ENCODE results near the gene PPP1R12B.

Gene PPP1R12B, protein sequence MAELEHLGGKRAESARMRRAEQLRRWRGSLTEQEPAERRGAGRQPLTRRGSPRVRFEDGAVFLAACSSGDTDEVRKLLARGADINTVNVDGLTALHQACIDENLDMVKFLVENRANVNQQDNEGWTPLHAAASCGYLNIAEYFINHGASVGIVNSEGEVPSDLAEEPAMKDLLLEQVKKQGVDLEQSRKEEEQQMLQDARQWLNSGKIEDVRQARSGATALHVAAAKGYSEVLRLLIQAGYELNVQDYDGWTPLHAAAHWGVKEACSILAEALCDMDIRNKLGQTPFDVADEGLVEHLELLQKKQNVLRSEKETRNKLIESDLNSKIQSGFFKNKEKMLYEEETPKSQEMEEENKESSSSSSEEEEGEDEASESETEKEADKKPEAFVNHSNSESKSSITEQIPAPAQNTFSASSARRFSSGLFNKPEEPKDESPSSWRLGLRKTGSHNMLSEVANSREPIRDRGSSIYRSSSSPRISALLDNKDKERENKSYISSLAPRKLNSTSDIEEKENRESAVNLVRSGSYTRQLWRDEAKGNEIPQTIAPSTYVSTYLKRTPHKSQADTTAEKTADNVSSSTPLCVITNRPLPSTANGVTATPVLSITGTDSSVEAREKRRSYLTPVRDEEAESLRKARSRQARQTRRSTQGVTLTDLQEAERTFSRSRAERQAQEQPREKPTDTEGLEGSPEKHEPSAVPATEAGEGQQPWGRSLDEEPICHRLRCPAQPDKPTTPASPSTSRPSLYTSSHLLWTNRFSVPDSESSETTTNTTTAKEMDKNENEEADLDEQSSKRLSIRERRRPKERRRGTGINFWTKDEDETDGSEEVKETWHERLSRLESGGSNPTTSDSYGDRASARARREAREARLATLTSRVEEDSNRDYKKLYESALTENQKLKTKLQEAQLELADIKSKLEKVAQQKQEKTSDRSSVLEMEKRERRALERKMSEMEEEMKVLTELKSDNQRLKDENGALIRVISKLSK

DNA sequence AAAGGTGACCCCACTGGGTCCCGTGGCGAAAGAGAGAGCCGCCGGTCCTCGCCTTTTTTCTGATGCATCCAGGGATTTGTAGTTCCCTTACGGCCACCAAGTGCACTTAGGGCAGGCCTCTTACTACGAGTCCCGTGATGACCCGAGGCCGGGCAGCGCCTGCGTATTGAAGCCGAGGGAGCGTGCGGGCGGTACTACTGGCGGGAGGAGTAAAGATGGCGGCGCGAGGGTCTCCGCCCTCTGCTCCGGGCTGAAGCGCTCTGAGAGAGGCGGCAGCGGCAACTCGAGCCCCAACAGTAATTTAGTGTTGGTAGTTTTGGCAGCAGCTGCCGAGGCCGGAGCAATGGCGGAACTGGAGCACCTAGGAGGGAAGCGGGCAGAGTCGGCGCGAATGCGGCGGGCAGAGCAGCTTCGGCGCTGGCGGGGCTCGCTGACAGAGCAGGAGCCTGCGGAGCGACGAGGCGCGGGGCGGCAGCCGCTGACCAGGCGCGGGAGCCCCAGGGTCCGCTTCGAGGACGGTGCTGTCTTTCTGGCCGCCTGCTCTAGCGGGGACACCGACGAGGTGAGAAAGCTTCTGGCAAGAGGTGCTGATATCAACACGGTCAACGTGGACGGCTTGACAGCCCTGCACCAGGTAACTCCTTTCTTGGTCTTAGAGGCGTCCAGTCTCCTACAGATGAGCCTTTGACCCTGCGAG is at the start of gene PPP1R12B:
TSS of gene PPP1R12B (plus strand) at position 191 of the 697 bp plus-strand sequence. CDS start at position 344, 153 bp downstream.
- DNase-seq (ENCODE audit: low spot score) (peak; percentile 97), FAIRE-seq (peak; percentile 93)

DNA sequence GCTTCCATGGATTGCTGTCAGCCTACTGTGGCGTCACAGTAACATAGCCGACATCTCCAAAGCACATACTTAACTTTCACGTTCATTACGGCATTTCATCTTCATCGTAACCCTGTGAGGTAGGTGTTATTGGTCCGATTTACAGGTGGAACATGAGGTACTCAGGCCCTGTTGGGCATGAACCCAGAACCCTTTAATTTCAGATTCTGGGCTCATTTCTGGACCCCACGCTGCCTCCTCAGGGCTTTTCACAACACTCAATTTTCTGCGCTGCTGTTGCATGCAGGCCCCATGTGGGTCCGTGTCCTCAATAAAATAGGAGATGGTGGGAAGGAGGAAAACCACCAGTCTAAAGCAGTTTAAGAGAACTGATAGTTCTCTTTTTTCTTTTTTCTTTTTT is 46.3 kb upstream of the PPP1R12B start:
- DNase-seq (ENCODE audit: low spot score) (no peak), FAIRE-seq (no peak)

DNA sequence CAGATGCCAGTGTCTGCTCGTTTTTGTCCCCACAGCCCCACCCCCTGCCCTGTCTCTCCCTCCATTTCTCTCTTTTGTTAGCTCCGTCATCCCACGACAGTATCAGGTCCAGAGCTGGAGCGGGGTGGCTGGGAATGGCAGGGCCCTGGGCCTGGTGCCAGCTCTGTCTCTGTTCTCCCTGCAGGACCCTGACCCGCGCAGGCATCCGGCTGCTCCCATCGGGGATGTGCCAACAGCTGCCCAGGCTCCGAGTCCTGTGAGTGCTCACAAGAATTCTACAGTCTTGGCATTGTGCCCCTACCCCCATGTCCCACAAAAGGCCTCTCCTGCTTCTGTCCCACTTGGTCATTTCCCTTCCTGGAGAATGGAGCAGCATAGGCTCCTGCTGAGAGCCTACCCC is 44.1 kb upstream of the PPP1R12B start:
- FAIRE-seq (no peak), DNase-seq (ENCODE audit: low spot score) (no peak)

DNA sequence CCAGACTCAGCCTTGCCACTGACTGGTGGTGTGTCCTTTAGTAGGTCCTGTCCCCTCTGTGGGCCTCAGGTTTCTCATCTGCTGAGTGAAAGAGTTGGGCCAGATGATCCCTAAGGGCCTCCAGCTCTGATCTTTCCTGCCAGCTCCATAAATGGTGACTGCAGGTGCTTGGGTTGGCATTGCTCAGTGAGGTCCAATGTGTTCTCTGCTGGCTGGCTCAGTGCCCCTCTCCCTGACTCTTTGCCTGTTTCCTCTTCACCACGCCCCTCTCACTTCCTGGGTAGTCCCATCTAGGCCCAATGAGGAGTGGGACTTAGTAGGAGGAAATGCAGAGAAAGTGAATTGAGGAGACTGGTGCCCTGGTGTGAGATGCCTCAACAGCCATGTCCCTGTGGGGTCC is 43.3 kb upstream of the PPP1R12B start:
- no peak for FAIRE-seq
- no peak for DNase-seq (ENCODE audit: low spot score)

DNA sequence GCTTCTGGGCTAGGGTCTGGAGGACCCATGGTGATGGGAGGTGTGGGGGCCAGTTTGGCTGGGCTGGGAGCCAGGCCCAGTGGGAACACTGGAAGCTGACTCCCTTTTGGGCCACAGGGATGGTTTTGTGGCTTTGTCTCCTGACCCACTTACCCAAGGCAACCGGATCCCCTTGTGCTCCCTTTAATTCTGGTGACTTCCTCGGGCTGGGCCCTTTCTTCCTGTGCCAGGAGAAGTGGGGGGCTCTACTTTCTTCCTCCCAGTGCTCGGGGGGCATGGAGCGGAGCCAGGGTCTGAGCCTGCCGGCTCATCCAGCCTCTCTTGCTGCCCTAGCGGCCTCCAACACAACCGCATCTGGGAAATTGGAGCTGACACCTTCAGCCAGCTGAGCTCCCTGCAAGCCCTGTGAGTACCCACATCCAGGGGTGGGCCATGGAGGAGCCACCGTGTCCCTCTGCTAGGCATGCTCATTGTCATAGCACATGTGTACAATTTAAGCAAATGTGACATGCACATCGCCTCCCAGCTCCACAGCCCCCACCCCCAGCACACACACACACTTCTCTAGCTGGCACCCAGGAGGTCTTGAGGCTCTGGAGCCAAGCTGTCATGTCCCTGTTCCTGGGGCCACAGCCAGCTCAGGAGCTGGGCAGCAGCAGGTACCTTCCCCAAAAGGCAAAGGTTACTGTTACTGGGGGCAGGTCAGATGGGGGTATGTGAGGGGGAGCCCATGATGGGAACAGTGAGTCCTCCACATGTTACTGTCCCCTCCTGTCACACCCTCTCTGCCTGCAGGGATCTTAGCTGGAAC is 41.8 kb upstream of the PPP1R12B start:
- FAIRE-seq (no peak), DNase-seq (ENCODE audit: low spot score) (no peak)

DNA sequence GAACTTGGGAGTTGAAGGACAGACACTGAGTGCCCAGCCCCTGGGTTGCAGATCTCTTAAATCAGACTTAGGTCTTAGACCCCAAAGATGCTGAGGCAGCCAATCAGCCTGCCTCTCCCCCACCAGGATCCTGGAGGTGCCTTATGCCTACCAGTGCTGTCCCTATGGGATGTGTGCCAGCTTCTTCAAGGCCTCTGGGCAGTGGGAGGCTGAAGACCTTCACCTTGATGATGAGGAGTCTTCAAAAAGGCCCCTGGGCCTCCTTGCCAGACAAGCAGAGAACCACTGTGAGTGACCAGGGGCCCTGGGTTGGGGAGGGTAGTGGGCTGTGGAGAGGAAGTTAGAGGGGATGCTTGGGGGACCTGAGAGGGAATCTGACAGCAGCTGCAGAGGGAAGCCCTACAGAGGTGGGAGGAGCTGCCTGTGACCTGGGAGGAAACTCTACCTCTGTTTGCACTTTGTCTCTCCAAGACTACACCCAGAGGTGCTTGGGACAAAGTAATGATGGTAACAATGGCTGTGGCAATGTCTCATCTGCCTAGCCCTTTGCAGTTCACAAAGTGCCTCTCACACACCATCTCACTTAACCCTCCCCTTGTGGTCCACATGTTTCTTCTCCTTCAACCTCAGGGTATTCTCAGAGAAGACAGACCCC is 38.3 kb upstream of the PPP1R12B start:
- no peak for DNase-seq (ENCODE audit: low spot score)
- no peak for FAIRE-seq

DNA sequence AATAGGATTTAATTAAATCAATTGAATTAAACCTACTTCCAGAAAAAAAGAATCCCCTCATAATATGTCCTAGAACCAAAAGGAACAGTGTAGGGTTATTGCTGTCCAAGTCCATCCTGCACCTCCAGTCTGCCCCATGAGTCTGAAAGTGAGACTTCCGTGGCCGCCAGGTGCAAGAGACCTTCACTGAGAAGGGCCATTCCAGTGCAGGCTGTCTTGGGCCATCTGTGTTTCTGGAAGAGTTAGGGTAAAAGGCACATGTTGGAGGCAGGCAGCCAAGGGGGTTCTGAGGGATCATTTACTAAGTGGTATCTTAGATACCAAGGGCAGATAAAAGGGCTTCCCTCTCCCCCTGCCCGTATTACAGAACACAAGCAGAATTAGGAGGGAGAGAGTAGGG is 37.8 kb upstream of the PPP1R12B start:
- DNase-seq (ENCODE audit: low spot score) (no peak), FAIRE-seq (no peak)

DNA sequence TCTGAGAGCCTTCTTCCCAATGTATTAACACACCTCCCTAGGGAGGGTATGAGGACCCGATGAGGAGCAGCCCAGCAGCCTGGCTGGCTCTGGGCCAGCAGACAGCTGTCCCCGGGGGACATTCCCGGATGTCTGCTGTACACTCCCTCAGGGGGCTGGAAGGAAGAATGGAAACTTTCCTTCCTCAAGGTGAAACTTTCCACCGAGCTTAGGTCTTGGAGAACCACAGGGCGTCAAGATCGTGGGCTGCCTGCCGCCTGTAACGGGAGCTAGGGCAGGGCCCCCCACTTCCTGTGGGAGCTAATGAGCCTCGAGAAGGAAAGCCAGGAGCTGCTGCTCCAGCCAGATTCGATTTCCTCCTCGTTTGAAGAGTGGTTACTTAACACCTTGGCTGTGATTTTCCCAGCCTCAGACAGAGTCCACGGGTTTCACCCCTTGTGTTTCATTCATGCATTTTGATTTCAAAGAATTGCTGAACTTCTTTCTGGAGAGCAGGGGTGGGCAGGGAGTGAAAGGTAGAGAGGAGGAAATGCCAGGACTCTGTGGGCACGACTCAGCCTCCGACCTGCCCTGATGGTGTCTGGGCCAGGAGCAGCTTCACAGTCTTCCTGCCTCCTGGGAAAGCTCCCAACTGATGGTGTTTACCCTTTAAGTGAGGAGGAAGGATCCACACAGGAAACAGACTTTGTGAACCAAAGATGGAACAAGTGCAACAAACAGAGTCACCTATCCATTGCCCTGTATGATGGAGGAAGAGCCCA is 36.4 kb upstream of the PPP1R12B start:
- FAIRE-seq (no peak), DNase-seq (ENCODE audit: low spot score) (no peak)

DNA sequence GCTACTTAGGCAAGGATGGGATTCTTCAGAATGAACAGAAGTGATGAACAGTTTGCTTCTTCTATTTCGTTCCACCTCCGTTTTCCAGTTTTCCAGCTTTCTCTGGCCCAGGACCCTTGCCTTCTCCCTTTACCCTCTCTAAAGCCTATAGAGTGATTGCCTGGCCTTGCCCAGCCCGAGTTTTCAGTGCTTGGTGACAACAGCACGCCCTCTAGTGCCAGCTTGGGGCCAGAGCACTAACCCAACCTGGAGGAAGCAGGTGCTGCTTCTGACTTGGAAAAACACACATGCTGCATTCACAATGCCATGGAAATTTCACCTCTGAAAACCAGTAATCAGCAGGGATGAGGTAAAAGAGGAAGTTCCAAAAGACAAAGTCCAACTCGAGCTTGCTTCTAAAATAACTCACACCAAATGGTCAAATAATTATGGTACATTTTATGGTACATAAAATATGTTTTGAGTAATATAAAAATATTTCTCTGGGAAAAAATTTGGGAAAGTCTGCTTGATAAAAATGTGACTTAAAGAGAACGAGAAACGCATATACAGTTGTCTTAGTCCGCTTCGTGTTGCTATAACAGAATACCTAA is 32.8 kb upstream of the PPP1R12B start:
- DNase-seq (ENCODE audit: low spot score), result peak; percentile 51
- no peak for FAIRE-seq

DNA sequence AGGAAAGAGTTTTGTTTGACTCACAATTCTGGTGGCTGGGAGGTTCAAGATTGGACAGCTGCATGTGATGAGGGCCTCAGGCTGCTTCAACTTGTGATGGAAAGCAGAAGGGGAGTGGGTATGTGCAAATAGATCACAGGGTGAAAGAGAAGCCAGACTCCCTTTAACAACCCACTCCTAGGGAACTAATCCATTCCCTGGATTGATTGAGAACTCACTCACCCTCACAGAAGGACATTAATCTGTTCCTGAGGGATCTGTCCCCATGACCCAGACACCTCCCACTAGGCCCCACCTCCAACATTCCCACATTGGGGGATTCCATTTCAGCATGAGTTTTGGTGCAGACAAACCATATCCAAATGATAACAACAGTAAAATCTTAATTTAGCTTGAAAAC is 32.3 kb upstream of the PPP1R12B start:
- FAIRE-seq (no peak), DNase-seq (ENCODE audit: low spot score) (no peak)

DNA sequence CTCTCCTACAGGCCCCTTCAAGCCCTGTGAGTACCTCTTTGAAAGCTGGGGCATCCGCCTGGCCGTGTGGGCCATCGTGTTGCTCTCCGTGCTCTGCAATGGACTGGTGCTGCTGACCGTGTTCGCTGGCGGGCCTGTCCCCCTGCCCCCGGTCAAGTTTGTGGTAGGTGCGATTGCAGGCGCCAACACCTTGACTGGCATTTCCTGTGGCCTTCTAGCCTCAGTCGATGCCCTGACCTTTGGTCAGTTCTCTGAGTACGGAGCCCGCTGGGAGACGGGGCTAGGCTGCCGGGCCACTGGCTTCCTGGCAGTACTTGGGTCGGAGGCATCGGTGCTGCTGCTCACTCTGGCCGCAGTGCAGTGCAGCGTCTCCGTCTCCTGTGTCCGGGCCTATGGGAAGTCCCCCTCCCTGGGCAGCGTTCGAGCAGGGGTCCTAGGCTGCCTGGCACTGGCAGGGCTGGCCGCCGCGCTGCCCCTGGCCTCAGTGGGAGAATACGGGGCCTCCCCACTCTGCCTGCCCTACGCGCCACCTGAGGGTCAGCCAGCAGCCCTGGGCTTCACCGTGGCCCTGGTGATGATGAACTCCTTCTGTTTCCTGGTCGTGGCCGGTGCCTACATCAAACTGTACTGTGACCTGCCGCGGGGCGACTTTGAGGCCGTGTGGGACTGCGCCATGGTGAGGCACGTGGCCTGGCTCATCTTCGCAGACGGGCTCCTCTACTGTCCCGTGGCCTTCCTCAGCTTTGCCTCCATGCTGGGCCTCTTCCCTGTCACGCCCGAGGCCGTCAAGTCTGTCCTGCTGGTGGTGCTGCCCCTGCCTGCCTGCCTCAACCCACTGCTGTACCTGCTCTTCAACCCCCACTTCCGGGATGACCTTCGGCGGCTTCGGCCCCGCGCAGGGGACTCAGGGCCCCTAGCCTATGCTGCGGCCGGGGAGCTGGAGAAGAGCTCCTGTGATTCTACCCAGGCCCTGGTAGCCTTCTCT is 30.3 kb upstream of the PPP1R12B start:
- DNase-seq (ENCODE audit: low spot score) (no peak), FAIRE-seq (no peak)

DNA sequence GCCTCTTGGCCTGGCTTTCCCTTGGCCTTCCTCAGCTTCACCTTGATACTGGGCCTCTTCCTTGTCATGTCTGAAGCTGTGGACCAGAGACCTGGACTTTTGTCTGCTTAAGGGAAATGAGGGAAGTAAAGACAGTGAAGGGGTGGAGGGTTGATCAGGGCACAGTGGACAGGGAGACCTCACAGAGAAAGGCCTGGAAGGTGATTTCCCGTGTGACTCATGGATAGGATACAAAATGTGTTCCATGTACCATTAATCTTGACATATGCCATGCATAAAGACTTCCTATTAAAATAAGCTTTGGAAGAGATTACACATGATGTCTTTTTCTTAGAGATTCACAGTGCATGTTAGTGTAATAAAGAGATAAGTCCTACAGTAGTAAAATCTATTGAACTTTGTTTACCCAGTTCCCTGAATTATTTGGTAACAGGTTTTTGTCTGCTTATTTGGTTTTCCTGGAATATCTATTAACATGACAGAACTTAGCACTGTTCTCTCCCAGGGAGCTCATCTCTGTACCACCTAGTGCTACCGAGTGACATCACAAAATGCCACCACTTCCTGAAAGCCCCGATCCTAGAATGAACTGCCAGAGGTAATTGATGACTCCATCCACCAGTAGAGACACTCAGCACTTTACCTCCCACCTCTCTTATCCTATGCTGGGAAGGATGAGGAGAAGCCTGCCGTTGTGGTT is 29.0 kb upstream of the PPP1R12B start:
- no peak for FAIRE-seq

DNA sequence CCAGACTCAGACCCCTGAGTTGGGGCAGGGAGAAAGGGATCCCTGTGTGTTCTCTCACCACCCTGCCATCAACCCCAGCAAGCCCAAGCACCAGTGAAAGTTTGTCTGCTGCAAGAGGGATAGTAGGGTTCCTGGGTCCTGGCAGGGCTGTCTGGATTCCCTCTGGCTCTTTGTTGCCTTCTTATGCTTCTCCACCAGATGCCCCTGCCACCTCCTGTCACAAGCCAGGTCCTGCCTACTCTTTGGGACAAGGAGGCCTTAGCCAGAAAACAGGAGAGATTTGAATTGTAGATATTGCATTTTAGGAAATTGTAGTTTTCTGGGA is 28.5 kb upstream of the PPP1R12B start:
- FAIRE-seq (no peak), DNase-seq (ENCODE audit: low spot score) (no peak)

More for the DNA sequence above, 29.0 kb upstream of the PPP1R12B start:
- DNase-seq (ENCODE audit: low spot score), result peak; percentile 20

DNA sequence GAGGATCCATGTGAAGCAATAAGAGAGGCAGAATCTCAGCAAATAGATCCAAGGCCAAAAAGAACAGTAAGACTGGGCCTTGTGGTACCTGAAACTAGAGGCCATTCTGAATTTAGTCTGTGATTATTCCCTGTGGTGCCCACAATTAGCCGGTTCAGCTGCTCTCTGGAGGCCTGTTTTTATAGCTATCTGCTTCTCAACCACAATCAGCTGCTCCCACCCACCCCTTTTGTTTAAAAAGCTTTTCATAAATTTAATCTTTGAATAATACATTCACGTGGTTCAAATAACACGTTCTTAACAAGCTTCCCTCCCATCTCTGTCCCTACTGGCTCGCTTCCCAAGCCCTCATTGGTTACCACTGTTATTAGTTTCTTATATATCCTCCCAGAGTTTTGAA is 24.8 kb upstream of the PPP1R12B start:
- DNase-seq (ENCODE audit: low spot score) (no peak), FAIRE-seq (no peak)

DNA sequence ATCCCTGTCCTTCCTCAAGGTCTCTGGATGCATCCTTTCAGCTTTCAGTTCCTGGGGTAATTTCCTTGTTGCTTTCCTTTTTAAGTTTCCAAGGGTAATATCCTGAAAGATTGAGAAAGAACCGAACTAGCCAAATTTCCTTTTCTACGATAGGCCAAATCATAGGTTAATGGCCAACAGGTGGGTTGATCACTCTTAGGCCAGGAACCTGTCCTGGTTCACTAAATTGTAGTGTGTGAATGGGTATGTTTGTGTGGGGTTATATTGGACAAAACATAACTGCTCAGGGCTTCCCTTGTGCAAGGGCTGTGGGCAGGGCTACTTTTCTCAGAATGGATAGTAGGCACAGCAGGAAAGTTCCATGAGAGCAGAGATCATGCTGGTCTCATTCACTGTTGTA is 23.9 kb upstream of the PPP1R12B start:
- DNase-seq (ENCODE audit: low spot score) (no peak), FAIRE-seq (no peak)

DNA sequence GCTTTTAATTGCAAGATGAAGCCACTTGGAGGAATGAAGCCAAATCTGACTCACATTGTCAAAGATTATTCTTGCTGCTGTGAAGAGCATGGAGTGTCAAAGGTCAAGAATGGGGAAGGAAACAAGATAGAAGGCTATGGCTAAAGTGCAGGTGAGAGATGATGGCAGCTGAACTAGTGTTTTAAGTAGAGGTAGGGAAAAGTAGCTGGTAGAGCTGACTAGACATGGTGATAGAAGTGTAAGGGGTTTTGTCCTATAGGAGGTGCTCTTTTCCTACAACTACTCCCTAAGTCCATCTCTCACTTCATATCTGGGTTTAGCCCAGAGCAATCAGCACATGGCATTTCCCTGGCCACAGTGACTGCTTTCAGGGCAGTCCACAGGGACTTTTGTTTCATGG is 18.6 kb upstream of the PPP1R12B start:
- DNase-seq (ENCODE audit: low spot score), result no peak
- no peak for FAIRE-seq

DNA sequence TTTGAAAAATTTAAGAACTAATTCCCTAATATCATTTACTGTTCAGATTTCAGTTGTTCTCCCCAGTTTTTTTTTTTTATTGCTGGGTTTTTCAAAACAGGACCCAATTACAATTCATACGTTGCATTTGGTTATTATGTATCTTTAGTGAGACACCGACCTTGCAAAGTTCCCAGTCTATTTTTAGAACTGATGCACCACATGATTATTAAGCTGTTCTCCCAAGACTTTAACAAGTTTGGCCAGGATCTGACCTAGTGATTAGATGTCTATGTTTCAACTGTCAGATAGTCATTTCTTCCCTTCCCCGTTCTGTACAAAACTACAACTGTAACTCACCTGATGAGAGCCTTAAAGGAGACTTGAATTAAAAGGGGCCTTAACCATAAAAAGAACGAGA is 14.6 kb upstream of the PPP1R12B start:
- DNase-seq (ENCODE audit: low spot score), result no peak
- FAIRE-seq, result no peak

All from RCC 7860 (cell line).